Subcutaneous adipose tissue (tissue), 4 donors: Measurements from ENCODE around the gene BAG5. TPM values are rescaled to one million over a fixed set of nuclear protein-coding genes. Genes with fewer than 3 reads are reported as not detected.

Experiments
- CTCF ChIP-seq: fragments of 450-650 bp; IDR thresholded peaks from one replicate; pipeline ENCODE4 v1.5.1; 2016; ENCODE audit warnings: low read depth, mild to moderate bottlenecking, control low read depth, antibody characterized with exemption, moderate library complexity
- total RNA-seq, 4 donors: library from RNA; depleted of rRNA; stranded (reverse); fragments of >200 nt; gene quantifications; one replicate each; pipeline ENCODE4 v1.1.0, GENCODE V29; 2016

The BAG5 gene
- total RNA-seq, 4 donors from 2014 or later: 35.7 to 53.8 (median 46.9) TPM

DNA sequence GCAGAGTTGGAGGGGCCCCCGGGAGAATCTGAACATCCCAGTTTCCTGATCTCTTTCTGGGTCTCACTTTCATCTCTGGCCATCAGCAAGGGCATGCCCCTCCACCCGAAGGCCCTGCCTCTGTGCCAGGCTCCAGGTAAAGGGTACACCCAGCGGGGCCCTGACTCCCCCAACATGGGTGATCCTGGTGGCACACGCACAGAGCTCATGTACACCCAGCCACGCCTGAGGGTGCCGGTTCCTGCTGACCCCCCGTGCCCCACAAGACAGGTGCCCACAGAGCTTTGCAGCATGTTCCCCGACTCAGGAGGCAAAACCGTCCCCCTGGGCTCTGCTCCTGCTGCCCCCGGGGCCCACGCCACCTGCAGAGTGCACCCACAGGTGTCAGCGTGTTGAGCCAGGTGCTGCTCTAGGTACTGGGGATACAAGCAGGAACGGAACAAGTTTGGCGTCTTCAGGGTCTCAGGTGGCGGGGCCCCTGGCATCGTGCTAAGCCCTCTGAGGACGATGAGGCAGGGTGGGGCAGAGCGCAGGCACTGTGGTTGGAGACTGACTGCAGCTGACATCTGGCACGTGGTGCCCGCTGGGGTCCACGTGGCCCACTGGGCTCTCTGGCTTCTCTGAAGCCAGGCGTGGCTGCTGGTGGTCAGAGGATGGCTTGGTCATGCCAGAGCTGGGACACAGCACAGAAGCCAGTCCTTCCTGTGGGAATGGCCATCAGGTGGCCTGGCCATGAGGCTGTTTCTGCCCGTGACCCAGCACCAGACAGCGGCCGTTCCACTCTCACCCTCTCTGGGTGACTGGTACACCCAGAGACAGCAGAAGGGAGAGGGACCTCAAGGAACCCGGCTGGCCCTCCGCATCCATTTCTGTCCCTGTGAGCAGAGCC lies 13.8 kb downstream of the BAG5 start:
- TF ChIP-seq CTCF: no peak

DNA sequence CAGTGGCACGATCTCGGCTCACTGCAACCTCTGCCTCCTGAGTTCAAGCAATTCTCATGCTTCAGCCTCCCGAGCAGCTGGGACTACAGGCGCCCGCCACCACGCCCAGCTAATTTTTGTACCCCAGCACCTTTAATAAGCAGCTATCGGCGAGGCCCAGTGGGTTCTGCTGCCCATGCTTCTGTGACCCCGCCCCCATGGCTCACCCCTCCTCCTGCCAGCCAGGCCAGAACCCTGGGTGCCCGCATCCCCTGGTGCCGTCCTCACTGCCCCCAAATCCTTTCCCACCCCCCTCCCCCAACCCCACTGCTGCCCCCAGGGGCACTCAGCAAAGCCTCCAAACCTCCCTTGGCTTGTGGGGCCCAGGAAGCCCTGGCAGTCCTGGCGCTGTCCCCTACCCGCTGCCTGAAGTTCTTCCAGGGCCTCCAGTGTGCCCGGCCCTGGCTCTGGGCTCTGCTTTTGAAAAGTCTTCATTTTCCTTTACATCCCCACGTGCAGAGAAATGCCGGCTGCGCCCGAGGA lies 14.5 kb downstream of the BAG5 start:
- no peak for TF ChIP-seq CTCF

GRCh38 chr14:103547455-103547940 lies 15.0 kb downstream of the BAG5 start:
- no peak for TF ChIP-seq CTCF

- no peak for TF ChIP-seq CTCF
These were observed 15.6 kb downstream of the BAG5 start for GRCh38 chr14:103546652-103547454.

DNA sequence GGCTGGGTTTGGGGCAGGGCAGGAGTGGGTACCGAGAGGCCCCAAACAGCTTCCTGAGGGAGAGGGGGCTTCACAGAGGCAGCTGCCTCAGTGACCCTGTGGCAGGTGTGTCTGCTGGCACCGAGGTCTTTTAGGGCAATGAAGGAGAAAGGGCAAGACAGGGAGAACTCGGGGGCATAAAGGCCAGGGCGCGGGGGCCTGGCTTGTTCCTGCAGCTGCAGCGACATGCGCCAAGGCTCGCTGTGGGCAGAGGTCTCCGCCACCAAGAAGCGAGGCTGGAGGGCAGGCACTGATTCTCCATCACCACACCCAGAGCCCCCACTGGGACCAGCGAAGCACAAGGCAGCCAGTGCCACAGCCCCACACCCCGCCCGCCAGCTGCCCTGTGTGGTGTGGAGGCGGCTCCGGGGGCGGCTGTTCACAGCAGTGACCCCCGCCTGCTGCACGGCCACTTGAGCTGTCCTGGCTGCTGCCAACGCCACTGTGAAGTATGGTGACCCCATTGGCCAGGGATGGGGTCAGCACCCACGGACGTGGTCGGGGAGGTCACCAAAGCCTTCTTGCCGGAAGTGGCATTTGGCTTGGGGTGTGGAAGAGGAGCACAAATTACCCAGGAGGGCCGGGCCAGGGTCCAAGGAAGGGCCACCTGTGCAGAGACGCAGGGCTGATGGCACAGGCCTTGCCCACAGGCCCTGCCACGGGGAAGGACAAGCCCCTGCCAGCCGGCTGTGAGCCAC lies 16.4 kb downstream of the BAG5 start:
- TF ChIP-seq CTCF: no peak

DNA sequence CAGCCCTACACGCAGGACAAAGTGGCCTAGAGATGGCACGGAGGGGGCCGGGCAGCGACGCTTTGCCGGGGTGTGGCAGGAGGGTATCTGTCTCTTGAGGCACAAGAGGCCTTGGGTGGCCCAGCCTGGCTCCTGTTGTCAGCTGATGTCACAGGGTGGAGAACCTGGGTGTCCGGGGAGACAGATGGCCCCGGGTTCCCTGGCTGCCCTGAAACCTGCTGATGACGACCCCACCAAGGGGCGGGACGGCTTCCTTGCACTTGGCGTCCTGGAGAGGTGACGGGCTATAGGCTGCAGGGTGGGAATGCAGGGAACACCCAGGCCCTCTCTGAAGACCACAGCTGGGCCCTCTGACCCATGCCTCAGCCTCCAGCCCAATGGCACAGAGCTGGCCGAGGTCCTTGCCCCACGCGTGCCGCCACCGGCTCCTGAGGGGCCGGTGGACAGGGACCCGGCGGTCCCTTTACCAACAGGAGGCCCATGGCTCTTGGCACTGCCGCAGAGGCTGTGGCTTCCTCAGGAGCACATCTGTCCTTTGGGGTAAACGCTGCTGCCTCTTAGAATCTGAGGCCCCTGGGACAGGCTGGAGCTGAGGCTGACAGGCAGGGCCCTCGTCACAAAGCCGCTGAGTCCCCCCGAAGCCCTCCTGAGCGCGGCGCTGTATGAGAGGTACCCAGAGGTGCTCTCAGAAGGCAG lies 17.1 kb downstream of the BAG5 start:
- TF ChIP-seq CTCF: no peak
